Endothelial cell of umbilical vein (primary cell): ENCODE measurements around the gene SLC24A3. TPM values are rescaled to one million over a fixed set of nuclear protein-coding genes. Genes with fewer than 3 reads are reported as not detected.

ENCODE experiments used
- BruUV-seq: library from RNA; stranded (reverse); fragments of 400-500 nt; replicated peaks from 2 replicates; lab custom pipeline; 2021; lab: Mats Ljungman, UMichigan
- CTCF ChIA-PET: fragments of 300-600, 350-600 bp; sonication (Branson Sonifier 250); formaldehyde crosslinking; loops from one replicate; lab custom pipeline; 2021; ENCODE audit warnings: antibody characterized with exemption, inconsistent platforms; lab: Charles Lee
- POLR2A ChIA-PET: fragments of 300-600, 350-600 bp; sonication (Branson Sonifier 250); formaldehyde crosslinking; loops from one replicate; lab custom pipeline; 2021; ENCODE audit warnings: antibody characterized with exemption, inconsistent platforms; lab: Charles Lee
- DNase-seq: peaks from one replicate; pipeline ENCODE4 v3.0.0-alpha.2; 2011; ENCODE audit warnings: low read depth, low spot score
- FAIRE-seq: peaks from 2 replicates; lab custom pipeline; 2011; peaks lifted over from hg19 to GRCh38; lab: Jason Lieb, UNC
- H2AFZ ChIP-seq: 2 replicates; pipeline ENCODE4 v1.6.0; 2012; ENCODE audit warnings: low read depth, low read length, control low read depth, inconsistent platforms
- H3K27ac ChIP-seq: 2 replicates; pipeline ENCODE4 v1.5.1; 2011; ENCODE audit warnings: low read depth, mild to moderate bottlenecking, control low read depth, low read length, moderate library complexity; ENCODE audit not compliant: insufficient read depth
- H3K27me3 ChIP-seq, 2 experiments: 2 replicates each; pipeline versions ENCODE4 v1.6.0 to v1.6.1; 2011; ENCODE audit warnings: low read length in 2 of 2, mixed read lengths in 1 of 2; ENCODE audit not compliant: control insufficient read depth in 2 of 2, insufficient read depth in 2 of 2
- H3K36me3 ChIP-seq, 2 experiments: 2 replicates in 1 of 2; 3 replicates in 1 of 2; pipeline ENCODE4 v1.5.1; 2011; ENCODE audit warnings: low read length in 2 of 2, mild to moderate bottlenecking in 1 of 2, moderate library complexity in 1 of 2; ENCODE audit not compliant: control insufficient read depth in 2 of 2, insufficient read depth in 2 of 2; ENCODE audit errors: extremely low read depth in 1 of 2
- H3K4me1 ChIP-seq: 3 replicates; pipeline ENCODE4 v1.5.1; 2011; ENCODE audit warnings: mild to moderate bottlenecking, low read length; ENCODE audit not compliant: control insufficient read depth, insufficient read depth; ENCODE audit errors: extremely low read depth
- H3K4me2 ChIP-seq: 2 replicates; pipeline ENCODE4 v1.6.1; 2011; ENCODE audit warnings: low read length, control low read depth, mixed read lengths; ENCODE audit not compliant: insufficient read depth
- H3K4me3 ChIP-seq, 3 experiments: fragments of 200-600 bp in 1 of 3; sonication (generic), shearing (Covaris generic) in 1 of 3; replicated peaks in 1 of 3; 2 replicates each; pipeline ENCODE4 v1.5.1; 2011 to 2016; ENCODE audit warnings: control low read depth in 3 of 3, low read length in 3 of 3, mild to moderate bottlenecking in 2 of 3, inconsistent platforms in 1 of 3, low read depth in 1 of 3, moderate library complexity in 1 of 3; ENCODE audit not compliant: insufficient read depth in 1 of 3
- H3K79me2 ChIP-seq: 2 replicates; pipeline ENCODE4 v1.6.0; 2012; ENCODE audit warnings: low read length, inconsistent platforms; ENCODE audit not compliant: control insufficient read depth, insufficient read depth
- H3K9ac ChIP-seq: replicated peaks from 2 replicates; pipeline ENCODE3; 2011; ENCODE audit warnings: low read length, control low read depth; ENCODE audit not compliant: insufficient read depth; ENCODE audit errors: extremely low read depth
- H3K9me1 ChIP-seq: replicated peaks from 3 replicates; pipeline ENCODE4 v1.6.0; 2011; ENCODE audit warnings: mild to moderate bottlenecking, low read length; ENCODE audit not compliant: control insufficient read depth, insufficient read depth; ENCODE audit errors: extremely low read depth
- H3K9me3 ChIP-seq: replicated peaks from 2 replicates; pipeline ENCODE4 v1.5.1; 2012; ENCODE audit warnings: low read length, inconsistent platforms; ENCODE audit not compliant: control insufficient read depth, insufficient read depth
- H4K20me1 ChIP-seq: replicated peaks from 2 replicates; pipeline ENCODE3; 2011; ENCODE audit warnings: mild to moderate bottlenecking, low read length; ENCODE audit not compliant: control insufficient read depth, insufficient read depth; ENCODE audit errors: extremely low read depth
- CTCF ChIP-seq, 2 donors: IDR thresholded peaks; 1 replicate in 1 of 2; 2 replicates in 1 of 2; pipeline ENCODE4 v1.5.1; 2011; ENCODE audit warnings: low read length in 2 of 2, mild to moderate bottlenecking in 2 of 2, moderate library complexity in 2 of 2, control low read depth in 1 of 2, inconsistent platforms in 1 of 2, low read depth in 1 of 2; ENCODE audit not compliant: insufficient read depth in 1 of 2; ENCODE audit errors: extremely low read depth in 1 of 2
- FOS ChIP-seq: IDR thresholded peaks from 2 replicates; pipeline ENCODE4 v1.6.1; 2011; ENCODE audit warnings: mild to moderate bottlenecking, low read length, moderate library complexity, borderline replicate concordance; ENCODE audit not compliant: insufficient read depth
- GATA2 ChIP-seq: IDR thresholded peaks from 2 replicates; pipeline ENCODE4 v1.7.0; 2011; ENCODE audit warnings: low read depth, mild to moderate bottlenecking, moderate library complexity, mixed read lengths, low read length; ENCODE audit not compliant: insufficient read length, insufficient read depth
- JUN ChIP-seq: IDR thresholded peaks from 2 replicates; pipeline ENCODE4 v1.6.1; 2011; ENCODE audit warnings: borderline replicate concordance, low read depth; ENCODE audit not compliant: insufficient read length, insufficient read depth
- MYC ChIP-seq: IDR thresholded peaks from one replicate; pipeline ENCODE4 v1.6.1; 2011; ENCODE audit warnings: mild to moderate bottlenecking, low read depth, low read length
- POLR2AphosphoS5 ChIP-seq: IDR thresholded peaks from 2 replicates; pipeline ENCODE4 v1.6.1; 2012; ENCODE audit warnings: low read depth, mild to moderate bottlenecking, control low read depth, low read length, moderate library complexity; ENCODE audit not compliant: insufficient read depth
- dilution Hi-C: fragments of 300-500 bp; cut with MboI; formaldehyde crosslinking; loops from one replicate; pipeline ENCODE4 v1.15.0; 2019; ENCODE audit warnings: low sequenced_read_pairs; ENCODE audit not compliant: extremely low pct_ligation_motif_present
- intact Hi-C: fragments of 100-400 bp; cut with micrococcal nuclease; formaldehyde crosslinking; loops from one replicate; pipeline ENCODE4 v1.10.0; 2022
- polyA plus RNA-seq, 4 experiments: library from polyadenylated mRNA; depleted of rRNA in 3 of 4; stranded (reverse) in 3 of 4; unstranded in 1 of 4; fragments of >200 nt; gene quantifications; 2 replicates each; pipeline versions ENCODE4 v1.2.1 to v1.2.3, GENCODE V29; 2011 to 2012; ENCODE audit warnings: missing spikeins in 1 of 4
- total RNA-seq: library from RNA; stranded (reverse); gene quantifications from 2 replicates; pipeline ENCODE4 v1.2.3, GENCODE V29; 2021
- TF ChIP-seq, protein P1 (sequence below): IDR thresholded peaks from 2 replicates; pipeline ENCODE4 v1.6.1; 2011; ENCODE audit not compliant: insufficient read depth, insufficient read length

The SLC24A3 gene
- total and polyA plus RNA-seq, 2 donors (not counting 3 experiments of a cell fraction or from before 2014, with no cell fraction given) = not detected

GRCh38 chr20:19457611-19458010, 245.2 kb downstream of the SLC24A3 start:
- CTCF ChIA-PET = no interaction called here

More at GRCh38 chr20:19457611-19458010, 245.2 kb downstream of the SLC24A3 start:
- Histone ChIP-seq H3K9ac (no peak overlapping the region), H3K9me1 (no peaks in the 10 kb centered on the region), H2AFZ (no peak overlapping the region), H3K36me3 (no peaks in the 10 kb centered on the region), H3K27ac (no peak overlapping the region), H3K4me2 (no peak overlapping the region), H3K27me3 (no peaks in the 10 kb centered on the region), H3K9me3 (no peaks in the 10 kb centered on the region), H3K4me3 (no peak overlapping the region), H3K79me2 (no peaks in the 10 kb centered on the region), H4K20me1 (no peaks in the 10 kb centered on the region), H3K4me1 (no peaks in the 10 kb centered on the region)
- POLR2A ChIA-PET = no interaction called here
- FAIRE-seq = no peak
- no TSS peak for BruUV-seq
- TF ChIP-seq POLR2AphosphoS5 = no peak
- TF ChIP-seq FOS = no peak
- TF ChIP-seq GATA2 = no peak
- TF ChIP-seq JUN = no peak
- no peak for TF ChIP-seq CTCF (IDR thresholded peaks at IDR 0.05; ENCODE audit: extremely low read depth in 1 of 2, insufficient read depth in 1 of 2, low read depth in 1 of 2, low read length in 2 of 2)
- TF ChIP-seq, protein P1, sequence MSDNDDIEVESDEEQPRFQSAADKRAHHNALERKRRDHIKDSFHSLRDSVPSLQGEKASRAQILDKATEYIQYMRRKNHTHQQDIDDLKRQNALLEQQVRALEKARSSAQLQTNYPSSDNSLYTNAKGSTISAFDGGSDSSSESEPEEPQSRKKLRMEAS = no peak
- TF ChIP-seq MYC = no peak
- dilution Hi-C loops = no loop called here
- intact Hi-C loops = no loop called here
- DNase-seq = no peak
